H1 (cell line): ENCODE data around the gene LGALS4. TPM values are rescaled to one million over a fixed set of nuclear protein-coding genes. Genes with fewer than 3 reads are reported as not detected.

Experiments
- CTCF ChIA-PET: fragments of 300-600 bp; sonication (Branson Sonifier 250); formaldehyde crosslinking; loops from one replicate; lab custom pipeline; 2021; ENCODE audit not compliant: partially characterized antibody; lab: Charles Lee
- POLR2A ChIA-PET: fragments of 300-600 bp; sonication (Branson Sonifier 250); formaldehyde crosslinking; loops from one replicate; lab custom pipeline; 2021; ENCODE audit warnings: inconsistent platforms; ENCODE audit not compliant: partially characterized antibody; lab: Charles Lee
- DNase-seq, 2 experiments: peaks; one replicate each; pipeline versions ENCODE4 v3.0.0 to v3.0.0-alpha.2; 2010 to 2022; ENCODE audit warnings: low spot score in 2 of 2, low read depth in 1 of 2, mixed read lengths in 1 of 2
- FAIRE-seq: peaks from 2 replicates; lab custom pipeline; 2011; peaks lifted over from hg19 to GRCh38; lab: Jason Lieb, UNC
- H2AFZ ChIP-seq: 2 replicates; pipeline ENCODE4 v1.8.1; 2012; ENCODE audit warnings: low read length, inconsistent platforms
- H2AK5ac ChIP-seq: 2 replicates; pipeline ENCODE4 v1.6.1; 2013; ENCODE audit warnings: low read depth, low read length
- H2BK120ac ChIP-seq: replicated peaks from 2 replicates; pipeline ENCODE3; 2013; ENCODE audit warnings: low read depth, low read length, inconsistent platforms
- H2BK12ac ChIP-seq: 2 replicates; pipeline ENCODE4 v1.6.1; 2013; ENCODE audit warnings: low read depth, low read length
- H2BK15ac ChIP-seq: 2 replicates; pipeline ENCODE4 v1.6.1; 2013; ENCODE audit warnings: low read length
- H2BK20ac ChIP-seq: 2 replicates; pipeline ENCODE4 v1.6.1; 2013; ENCODE audit warnings: low read length
- H2BK5ac ChIP-seq: 2 replicates; pipeline ENCODE4 v1.6.1; 2013; ENCODE audit warnings: low read depth, low read length
- H3K14ac ChIP-seq: 2 replicates; pipeline ENCODE4 v1.6.1; 2013; ENCODE audit warnings: inconsistent platforms; ENCODE audit not compliant: insufficient read length
- H3K18ac ChIP-seq: 2 replicates; pipeline ENCODE4 v1.6.1; 2013; ENCODE audit warnings: low read length; ENCODE audit errors: extremely low read depth
- H3K23ac ChIP-seq: 2 replicates; pipeline ENCODE4 v1.6.1; 2013; ENCODE audit warnings: inconsistent platforms; ENCODE audit not compliant: insufficient read length
- H3K23me2 ChIP-seq: 2 replicates; pipeline ENCODE4 v1.6.1; 2013; ENCODE audit warnings: low read depth, low read length
- H3K27ac ChIP-seq: 2 replicates; pipeline ENCODE4 v1.6.1; 2011; ENCODE audit warnings: low read depth, low read length, inconsistent platforms
- H3K27me3 ChIP-seq, 4 experiments: replicated peaks in 1 of 4; 1 replicate in 1 of 4; 2 replicates in 3 of 4; pipeline versions ENCODE4 v1.6.1 to v1.8.1; 2011 to 2013; ENCODE audit warnings: low read length in 3 of 4, mild to moderate bottlenecking in 3 of 4, inconsistent platforms in 2 of 4, mixed read lengths in 2 of 4, moderate library complexity in 1 of 4; ENCODE audit not compliant: control insufficient read depth in 3 of 4, insufficient read depth in 3 of 4; ENCODE audit errors: extremely low read depth in 1 of 4
- H3K36me3 ChIP-seq, 4 experiments: 2 replicates each; pipeline versions ENCODE4 v1.6.1 to v1.8.1; 2011 to 2013; ENCODE audit warnings: mild to moderate bottlenecking in 4 of 4, low read length in 3 of 4, moderate library complexity in 2 of 4, control low read depth in 1 of 4, inconsistent platforms in 1 of 4; ENCODE audit not compliant: insufficient read depth in 4 of 4, control insufficient read depth in 2 of 4
- H3K4ac ChIP-seq: replicated peaks from 2 replicates; pipeline ENCODE3; 2013; ENCODE audit warnings: low read length, low read depth, mixed read lengths, inconsistent platforms; ENCODE audit not compliant: insufficient read length
- H3K4me1 ChIP-seq, 4 experiments: replicated peaks in 1 of 4; 1 replicate in 1 of 4; 2 replicates in 3 of 4; pipeline versions ENCODE4 v1.6.1 to v1.8.1; 2011 to 2013; ENCODE audit warnings: low read length in 3 of 4, inconsistent platforms in 2 of 4, mixed read lengths in 1 of 4; ENCODE audit not compliant: insufficient read depth in 4 of 4, control insufficient read depth in 3 of 4
- H3K4me2 ChIP-seq, 2 experiments: 2 replicates each; pipeline versions ENCODE4 v1.6.1 to v1.8.1; 2011 to 2013; ENCODE audit warnings: low read depth in 2 of 2, low read length in 2 of 2, control low read depth in 1 of 2, inconsistent platforms in 1 of 2, mild to moderate bottlenecking in 1 of 2; ENCODE audit not compliant: insufficient read depth in 1 of 2
- H3K4me3 ChIP-seq, 4 experiments: fragments of 200-600, 300-600 bp in 1 of 4; sonication (generic), shearing (Covaris generic), sonication (Bioruptor Twin) in 1 of 4; 2 replicates each; pipeline versions ENCODE4 v1.5.1 to v1.8.1; 2011 to 2016; ENCODE audit warnings: low read length in 4 of 4, low read depth in 3 of 4, control low read depth in 2 of 4, inconsistent platforms in 2 of 4, mild to moderate bottlenecking in 2 of 4, mixed read lengths in 1 of 4, moderate library complexity in 1 of 4; ENCODE audit not compliant: insufficient read depth in 2 of 4; ENCODE audit errors: extremely low read depth in 1 of 4
- H3K56ac ChIP-seq: replicated peaks from 2 replicates; pipeline ENCODE3; 2013; ENCODE audit warnings: low read depth, mild to moderate bottlenecking, mixed read lengths, low read length, inconsistent platforms; ENCODE audit not compliant: insufficient read length
- H3K79me1 ChIP-seq: 2 replicates; pipeline ENCODE4 v1.6.1; 2013; ENCODE audit warnings: low read depth, low read length, control low read depth
- H3K79me2 ChIP-seq, 2 experiments: 2 replicates each; pipeline versions ENCODE4 v1.6.1 to v1.8.1; 2012 to 2013; ENCODE audit warnings: low read length in 2 of 2, mild to moderate bottlenecking in 2 of 2, inconsistent platforms in 1 of 2; ENCODE audit not compliant: insufficient read depth in 2 of 2, control insufficient read depth in 1 of 2
- H3K9ac ChIP-seq, 4 experiments: replicated peaks in 1 of 4; 1 replicate in 1 of 4; 2 replicates in 3 of 4; pipeline versions ENCODE4 v1.6.1 to v1.8.1; 2011 to 2013; ENCODE audit warnings: low read depth in 3 of 4, low read length in 3 of 4, control low read depth in 2 of 4, mild to moderate bottlenecking in 2 of 4, moderate library complexity in 2 of 4, inconsistent platforms in 1 of 4; ENCODE audit errors: extremely low read depth in 1 of 4
- H3K9me3 ChIP-seq, 2 experiments: 2 replicates each; pipeline versions ENCODE4 v1.6.1 to v1.8.1; 2012 to 2013; ENCODE audit warnings: mild to moderate bottlenecking in 2 of 2, moderate library complexity in 2 of 2, control low read depth in 1 of 2, inconsistent platforms in 1 of 2, low read depth in 1 of 2, low read length in 1 of 2, mixed read lengths in 1 of 2; ENCODE audit not compliant: insufficient read depth in 2 of 2
- H4K20me1 ChIP-seq, 2 experiments: replicated peaks in 1 of 2; 2 replicates each; pipeline versions ENCODE3 to v1.8.1; 2011 to 2013; ENCODE audit warnings: inconsistent platforms in 2 of 2, low read length in 2 of 2, mild to moderate bottlenecking in 1 of 2; ENCODE audit not compliant: insufficient read depth in 2 of 2, control insufficient read depth in 1 of 2
- H4K5ac ChIP-seq: 2 replicates; pipeline ENCODE4 v1.6.1; 2013; ENCODE audit warnings: low read length, low read depth, mixed read lengths, inconsistent platforms; ENCODE audit not compliant: insufficient read length
- H4K8ac ChIP-seq: 2 replicates; pipeline ENCODE4 v1.8.0; 2013; ENCODE audit warnings: mild to moderate bottlenecking, moderate library complexity, low read length, inconsistent platforms; ENCODE audit not compliant: insufficient read depth; ENCODE audit errors: extremely low read depth
- H4K91ac ChIP-seq: replicated peaks from 2 replicates; pipeline ENCODE3; 2013; ENCODE audit warnings: low read length, mixed read lengths, inconsistent platforms; ENCODE audit not compliant: insufficient read length
- KDM1A ChIP-seq: fragments of 200-600, 300-600 bp; sonication (generic); IDR thresholded peaks from 2 replicates; pipeline ENCODE4 v1.7.1; 2016; ENCODE audit warnings: mild to moderate bottlenecking, low read length, borderline replicate concordance
- POLR2A ChIP-seq, 2 experiments: IDR thresholded peaks; 1 replicate in 1 of 2; 2 replicates in 1 of 2; pipeline ENCODE4 v1.6.1; 2011; ENCODE audit warnings: low read depth in 2 of 2, low read length in 2 of 2, mild to moderate bottlenecking in 2 of 2; ENCODE audit errors: control extremely low read depth in 1 of 2
- POLR2AphosphoS5 ChIP-seq: IDR thresholded peaks from 2 replicates; pipeline ENCODE4 v1.6.1; 2011; ENCODE audit warnings: low read depth, low read length
- WGBS, 2 experiments: shearing (Covaris generic) in 1 of 2; methylation state at CpG; one replicate each; pipeline versions ENCODE4 v1.1.6 to v1.1.7; 2013 to 2015; ENCODE audit warnings: low lambda C conversion rate in 2 of 2, mixed read lengths in 2 of 2, inconsistent platforms in 1 of 2, low coverage in 1 of 2, missing lambda C conversion rate in 1 of 2; ENCODE audit not compliant: insufficient replicate concordance in 2 of 2, insufficient coverage in 1 of 2, insufficient read length in 1 of 2; ENCODE audit errors: extremely low coverage in 1 of 2, missing lambda C conversion rate in 1 of 2; 5-methylcytosine and 5-hydroxymethylcytosine counted together
- polyA plus RNA-seq, 7 experiments: library from polyadenylated mRNA; depleted of rRNA in 3 of 7; stranded (reverse) in 5 of 7; unstranded in 2 of 7; fragments of >200 nt in 5 of 7; fragments of 200-250 nt in 2 of 7; gene quantifications; 1 replicate in 5 of 7; 2 replicates in 1 of 7; 4 replicates in 1 of 7; pipeline versions ENCODE4 v1.2.1 to v1.2.3, GENCODE V29; 2011 to 2013; ENCODE audit warnings: missing spikeins in 2 of 7, mixed read lengths in 2 of 7
- total RNA-seq: library from RNA; stranded (reverse); fragmentation: NEBNext Ultra II Directional; extraction: Animal tissue kit (Norgen Biotek cat#: 25700); gene quantifications from 2 replicates; pipeline ENCODE4 v1.2.1, GENCODE V29; 2021

LGALS4 gene
- total and polyA plus RNA-seq, 2 of the 8 experiments (the other 6 are each of a cell fraction or from before 2014, with no cell fraction given) = 0.32 to 0.37 TPM

DNA sequence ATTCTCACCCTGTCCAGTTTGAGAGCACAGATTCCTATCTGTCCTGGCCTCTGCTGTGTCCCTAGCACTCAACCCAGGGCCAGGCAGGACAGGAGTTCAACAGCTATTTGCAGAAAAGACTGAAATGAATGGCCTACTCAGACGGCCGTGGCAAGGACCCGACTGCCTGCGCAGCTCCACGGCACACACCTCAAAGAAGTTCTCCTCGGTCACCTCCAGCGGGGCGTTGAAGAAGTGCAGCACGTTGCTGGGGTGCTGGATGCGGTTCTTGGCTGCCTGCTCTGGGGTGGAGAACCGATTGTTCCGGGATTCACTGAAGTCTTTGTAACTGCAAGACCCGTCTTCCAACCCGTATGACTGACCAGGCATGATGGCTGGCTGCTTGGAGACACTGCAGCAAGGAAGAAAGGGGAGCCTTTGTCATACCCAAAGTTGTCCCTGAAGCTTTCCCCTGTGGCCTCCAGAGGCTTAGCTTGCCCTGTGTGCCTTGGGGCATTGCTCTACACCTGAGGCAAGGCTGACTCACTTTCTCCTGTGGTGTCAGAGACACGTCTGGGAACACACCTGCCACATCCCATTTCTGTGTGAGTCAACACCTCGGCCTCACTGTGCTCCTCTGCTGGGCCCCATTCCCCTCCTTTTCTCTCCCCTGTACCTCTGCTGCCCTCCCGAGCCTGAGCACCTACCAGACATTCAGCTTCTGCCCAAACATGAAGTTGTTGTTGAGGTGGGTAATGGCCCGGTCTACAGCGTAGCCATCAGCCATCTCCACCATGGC is 25.7 kb upstream of the LGALS4 start:
- POLR2A ChIA-PET = interaction anchor here (0.7 to 14.2 kb wide), 23 partner anchors 7 to 361 kb away, joined by 3 to 376 read pairs (median 3); partner anchors contain the start of genes CCER2, HNRNPL, MRPS12 and NFKBIB

More for the DNA sequence above, 25.7 kb upstream of the LGALS4 start:
- Histone ChIP-seq H2BK15ac (no peak overlapping the region), H3K27me3 (no peaks in the 10 kb centered on the region), H4K5ac (no peak overlapping the region), H3K23ac (no peak overlapping the region), H4K8ac (peak overlapping the region; percentile 76; the same call in 1 of the 2 replicates), H3K14ac (no peak overlapping the region), H3K79me1 (peaks cover 7% of the 10 kb centered on the region; the same call in 1 of the 2 replicates), H2AFZ (no peak overlapping the region), H3K56ac (no peak overlapping the region), H3K4me2 (no peak overlapping the region), H4K20me1 (peaks cover 27 to 40% of the 10 kb centered on the region in 2 experiments), H2BK20ac (no peak overlapping the region), H3K4me1 (no peaks in the 10 kb centered on the region), H2AK5ac (no peak overlapping the region), H3K27ac (no peak overlapping the region; the same call in 1 of the 2 replicates), H3K9me3 (no peaks in the 10 kb centered on the region), H3K23me2 (no peaks in the 10 kb centered on the region), H4K91ac (no peak overlapping the region), H3K36me3 (peaks cover 68 to 81% (median 75%) of the 10 kb centered on the region in 4 experiments), H2BK12ac (no peak overlapping the region), H2BK120ac (no peak overlapping the region)
- FAIRE-seq (no peak), DNase-seq (no peak)
- WGBS, 2 experiments = 89% methylated on average over 19 of the region's 19 CpGs; no CpG with 5 or more reads in 1 of the 2 experiments
- peak in 1 of 2 experiments; percentile 49; a peak in 2 of 3 replicates for TF ChIP-seq POLR2A (IDR thresholded peaks at IDR 0.05; ENCODE audit: control extremely low read depth in 1 of 2, low read depth in 2 of 2, low read length in 2 of 2)
- TF ChIP-seq KDM1A = no peak
- TF ChIP-seq POLR2AphosphoS5 = peak; percentile 89
- TF ChIP-seq, all 59 proteins: peak for 2
- Histone ChIP-seq H3K9ac (no peak overlapping the region; a peak in 1 of 7 replicates), H3K4ac (no peak overlapping the region), H3K4me3 (no peak overlapping the region), H3K79me2 (peaks cover 0 to 22% of the 10 kb centered on the region in 2 experiments; a peak in 2 of 4 replicates), H3K18ac (no peak overlapping the region), H2BK5ac (peak overlapping the region; percentile 39; the same call in 1 of the 2 replicates)
- CTCF ChIA-PET = interaction anchor here (0.6 to 1.5 kb wide), 5 partner anchors 9 to 501 kb away, joined by 3 to 4 read pairs (median 3); partner anchors contain the start of genes MRPS12 and SARS2
